ENCODE results near the gene IFIT1B. TPM values are rescaled to one million over a fixed set of nuclear protein-coding genes. Genes with fewer than 3 reads are reported as not detected.

The IFIT1B gene
- total and polyA plus RNA-seq, 10 of the 15 experiments (the other 5 are each of a cell fraction or from before 2014, with no cell fraction given), result 0.04 TPM; not detected in 9

DNA sequence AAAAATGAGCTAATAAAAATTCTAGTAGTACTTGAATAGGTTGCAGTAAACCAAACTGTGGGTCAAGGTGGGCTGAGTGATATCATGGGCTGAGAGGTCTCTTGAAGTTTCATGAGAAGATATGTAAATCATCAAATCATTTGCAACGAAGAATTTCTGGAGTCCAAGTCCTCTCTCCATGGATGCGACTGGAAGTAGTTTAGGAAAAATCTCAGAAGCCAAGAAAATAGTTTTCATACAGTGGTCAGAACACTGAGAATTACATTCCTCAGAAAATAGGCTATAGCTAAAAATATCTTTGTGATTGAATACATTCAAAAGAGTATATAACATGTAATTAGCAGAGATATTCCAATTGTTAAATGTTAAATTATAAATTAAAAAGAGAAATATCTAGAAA is 10.9 kb downstream of the IFIT1B start:
- Histone ChIP-seq H3K36me3 (ENCODE audit: control insufficient read depth in 2 of 2, insufficient read depth in 2 of 2, low read length in 1 of 2) (no peaks in the 10 kb centered on the region), H3K27me3 (replicated peaks in 1 of 2; ENCODE audit: control insufficient read depth in 2 of 2, insufficient read depth in 2 of 2, low read length in 1 of 2) (no peaks in the 10 kb centered on the region), H3K4me3 (no peak overlapping the region), H3K9me3 (replicated peaks; ENCODE audit: control insufficient read depth, insufficient read depth, low read length) (no peaks in the 10 kb centered on the region), H3K4me1 (ENCODE audit: control insufficient read depth, insufficient read depth, low read length) (peaks cover 3% of the 10 kb centered on the region), H3K27ac (ENCODE audit: control insufficient read depth, insufficient read depth) (no peak overlapping the region), H3K9ac (ENCODE audit: control insufficient read depth, insufficient read depth, low read length) (no peak overlapping the region), H4K20me1 (ENCODE audit: control insufficient read depth, insufficient read depth) (no peaks in the 10 kb centered on the region), H3K79me2 (ENCODE audit: control insufficient read depth, insufficient read depth, low read length) (peaks cover 10% of the 10 kb centered on the region), H3K4me2 (ENCODE audit: control insufficient read depth, insufficient read depth) (no peak overlapping the region), H2AFZ (ENCODE audit: control insufficient read depth, low read depth, low read length) (no peak overlapping the region)
- in situ Hi-C loops (cut with MboI) (no loop called here), intact Hi-C loops (cut with micrococcal nuclease; ENCODE audit: unreplicated experiment) (loop anchor here (1.0 kb wide), 1 partner anchor 172 kb away; no protein-coding TSS in a partner anchor)
- CTCF ChIA-PET, result interaction anchor here (0.9 to 8.5 kb wide), 10 partner anchors 10 to 176 kb away, joined by 3 to 97 read pairs (median 4); no protein-coding TSS in a partner anchor
- WGBS (ENCODE audit: insufficient coverage, insufficient replicate concordance, low lambda C conversion rate, missing lambda C conversion rate), result 29% methylated on average over 2 of the region's 2 CpGs
- no TSS peak for BruUV-seq (replicated peaks)
- FAIRE-seq (no peak), DNase-seq (ENCODE audit: low read depth, low spot score) (no peak), ATAC-seq (no peak)
- RAD21 ChIA-PET (ENCODE audit: unreplicated experiment), result interaction anchor here (0.7 to 2.3 kb wide), 12 partner anchors 19 to 312 kb away, joined by 3 to 16 read pairs (median 4); partner anchors contain the start of genes IFIT5 and KIF20B
- POLR2A ChIA-PET, result no interaction called here
- TF ChIP-seq, protein P1, sequence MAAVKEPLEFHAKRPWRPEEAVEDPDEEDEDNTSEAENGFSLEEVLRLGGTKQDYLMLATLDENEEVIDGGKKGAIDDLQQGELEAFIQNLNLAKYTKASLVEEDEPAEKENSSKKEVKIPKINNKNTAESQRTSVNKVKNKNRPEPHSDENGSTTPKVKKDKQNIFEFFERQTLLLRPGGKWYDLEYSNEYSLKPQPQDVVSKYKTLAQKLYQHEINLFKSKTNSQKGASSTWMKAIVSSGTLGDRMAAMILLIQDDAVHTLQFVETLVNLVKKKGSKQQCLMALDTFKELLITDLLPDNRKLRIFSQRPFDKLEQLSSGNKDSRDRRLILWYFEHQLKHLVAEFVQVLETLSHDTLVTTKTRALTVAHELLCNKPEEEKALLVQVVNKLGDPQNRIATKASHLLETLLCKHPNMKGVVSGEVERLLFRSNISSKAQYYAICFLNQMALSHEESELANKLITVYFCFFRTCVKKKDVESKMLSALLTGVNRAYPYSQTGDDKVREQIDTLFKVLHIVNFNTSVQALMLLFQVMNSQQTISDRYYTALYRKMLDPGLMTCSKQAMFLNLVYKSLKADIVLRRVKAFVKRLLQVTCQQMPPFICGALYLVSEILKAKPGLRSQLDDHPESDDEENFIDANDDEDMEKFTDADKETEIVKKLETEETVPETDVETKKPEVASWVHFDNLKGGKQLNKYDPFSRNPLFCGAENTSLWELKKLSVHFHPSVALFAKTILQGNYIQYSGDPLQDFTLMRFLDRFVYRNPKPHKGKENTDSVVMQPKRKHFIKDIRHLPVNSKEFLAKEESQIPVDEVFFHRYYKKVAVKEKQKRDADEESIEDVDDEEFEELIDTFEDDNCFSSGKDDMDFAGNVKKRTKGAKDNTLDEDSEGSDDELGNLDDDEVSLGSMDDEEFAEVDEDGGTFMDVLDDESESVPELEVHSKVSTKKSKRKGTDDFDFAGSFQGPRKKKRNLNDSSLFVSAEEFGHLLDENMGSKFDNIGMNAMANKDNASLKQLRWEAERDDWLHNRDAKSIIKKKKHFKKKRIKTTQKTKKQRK (IDR thresholded peaks at IDR 0.05; ENCODE audit: low read depth, low read length), result no peak
- no peak for TF ChIP-seq TCF3 (IDR thresholded peaks at IDR 0.05; ENCODE audit: borderline replicate concordance, insufficient read depth, low read depth, low read length)
- TF ChIP-seq, protein P2, sequence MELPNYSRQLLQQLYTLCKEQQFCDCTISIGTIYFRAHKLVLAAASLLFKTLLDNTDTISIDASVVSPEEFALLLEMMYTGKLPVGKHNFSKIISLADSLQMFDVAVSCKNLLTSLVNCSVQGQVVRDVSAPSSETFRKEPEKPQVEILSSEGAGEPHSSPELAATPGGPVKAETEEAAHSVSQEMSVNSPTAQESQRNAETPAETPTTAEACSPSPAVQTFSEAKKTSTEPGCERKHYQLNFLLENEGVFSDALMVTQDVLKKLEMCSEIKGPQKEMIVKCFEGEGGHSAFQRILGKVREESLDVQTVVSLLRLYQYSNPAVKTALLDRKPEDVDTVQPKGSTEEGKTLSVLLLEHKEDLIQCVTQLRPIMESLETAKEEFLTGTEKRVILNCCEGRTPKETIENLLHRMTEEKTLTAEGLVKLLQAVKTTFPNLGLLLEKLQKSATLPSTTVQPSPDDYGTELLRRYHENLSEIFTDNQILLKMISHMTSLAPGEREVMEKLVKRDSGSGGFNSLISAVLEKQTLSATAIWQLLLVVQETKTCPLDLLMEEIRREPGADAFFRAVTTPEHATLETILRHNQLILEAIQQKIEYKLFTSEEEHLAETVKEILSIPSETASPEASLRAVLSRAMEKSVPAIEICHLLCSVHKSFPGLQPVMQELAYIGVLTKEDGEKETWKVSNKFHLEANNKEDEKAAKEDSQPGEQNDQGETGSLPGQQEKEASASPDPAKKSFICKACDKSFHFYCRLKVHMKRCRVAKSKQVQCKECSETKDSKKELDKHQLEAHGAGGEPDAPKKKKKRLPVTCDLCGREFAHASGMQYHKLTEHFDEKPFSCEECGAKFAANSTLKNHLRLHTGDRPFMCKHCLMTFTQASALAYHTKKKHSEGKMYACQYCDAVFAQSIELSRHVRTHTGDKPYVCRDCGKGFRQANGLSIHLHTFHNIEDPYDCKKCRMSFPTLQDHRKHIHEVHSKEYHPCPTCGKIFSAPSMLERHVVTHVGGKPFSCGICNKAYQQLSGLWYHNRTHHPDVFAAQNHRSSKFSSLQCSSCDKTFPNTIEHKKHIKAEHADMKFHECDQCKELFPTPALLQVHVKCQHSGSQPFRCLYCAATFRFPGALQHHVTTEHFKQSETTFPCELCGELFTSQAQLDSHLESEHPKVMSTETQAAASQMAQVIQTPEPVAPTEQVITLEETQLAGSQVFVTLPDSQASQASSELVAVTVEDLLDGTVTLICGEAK (IDR thresholded peaks at IDR 0.05; ENCODE audit: borderline replicate concordance), result no peak
- SMC1A ChIA-PET (ENCODE audit: uncharacterized antibody, unreplicated experiment), result interaction anchor here (0.6 to 2.8 kb wide), 16 partner anchors 15 to 456 kb away, joined by 3 to 32 read pairs (median 4); no protein-coding TSS in a partner anchor
